SK-N-SH (cell line): ENCODE results near the gene WBP1L. TPM values are rescaled to one million over a fixed set of nuclear protein-coding genes. Genes with fewer than 3 reads are reported as not detected.

Experiments
- CTCF ChIA-PET: fragments of 300-600, 350-600 bp; formaldehyde crosslinking; extraction: SDS; loops from one replicate; lab custom pipeline; 2021; lab: Yijun Ruan, JAX
- POLR2A ChIA-PET: fragments of 350-600 bp; sonication (Branson Sonifier 250); formaldehyde crosslinking; extraction: SDS; loops from one replicate; lab custom pipeline; 2020; ENCODE audit warnings: antibody characterized with exemption, inconsistent platforms; lab: Yijun Ruan, JAX
- DNase-seq: peaks from one replicate; pipeline ENCODE4 v3.0.0; 2012
- H2AFZ ChIP-seq: fragments of 200-600 bp; sonication (generic); 2 replicates; pipeline ENCODE4 v1.8.1; 2016; ENCODE audit warnings: antibody characterized with exemption, mild to moderate bottlenecking, low read depth
- H3F3A ChIP-seq: fragments of 200-600 bp; sonication (generic); replicated peaks from 2 replicates; pipeline ENCODE3; 2016; ENCODE audit warnings: antibody characterized with exemption, mild to moderate bottlenecking; ENCODE audit not compliant: insufficient read depth
- H3K27ac ChIP-seq, 2 experiments: fragments of 200-500 bp in 1 of 2; fragments of 200-600 bp in 1 of 2; sonication (Bioruptor generic) in 1 of 2; sonication (generic), shearing (Covaris generic) in 1 of 2; 2 replicates each; pipeline versions ENCODE4 v1.5.1 to v1.6.1; 2014 to 2016; ENCODE audit warnings: low read depth in 2 of 2, inconsistent platforms in 1 of 2, low read length in 1 of 2, mild to moderate bottlenecking in 1 of 2, mixed read lengths in 1 of 2
- H3K27me3 ChIP-seq: fragments of 200-600 bp; sonication (generic), shearing (Covaris generic); 2 replicates; pipeline ENCODE4 v1.6.1; 2016; ENCODE audit warnings: mixed run types; ENCODE audit not compliant: insufficient read depth
- H3K36me3 ChIP-seq, 2 experiments: fragments of 200-500 bp in 1 of 2; fragments of 200-600 bp in 1 of 2; sonication (Bioruptor generic) in 1 of 2; sonication (generic) in 1 of 2; replicated peaks in 1 of 2; 2 replicates each; pipeline versions ENCODE3 to v1.5.1; 2014 to 2016; ENCODE audit warnings: low read length in 1 of 2, mild to moderate bottlenecking in 1 of 2; ENCODE audit not compliant: insufficient read depth in 2 of 2, control insufficient read depth in 1 of 2
- H3K4me1 ChIP-seq, 2 experiments: fragments of 200-500 bp in 1 of 2; fragments of 200-600 bp in 1 of 2; sonication (Bioruptor generic) in 1 of 2; sonication (generic), shearing (Covaris generic) in 1 of 2; 2 replicates each; pipeline versions ENCODE4 v1.5.1 to v1.6.1; 2014 to 2016; ENCODE audit warnings: low read depth in 1 of 2, low read length in 1 of 2, mixed run types in 1 of 2; ENCODE audit not compliant: insufficient read depth in 2 of 2, control insufficient read depth in 1 of 2
- H3K4me2 ChIP-seq: fragments of 200-600 bp; sonication (generic), shearing (Covaris generic); 2 replicates; pipeline ENCODE4 v1.6.1; 2017; ENCODE audit warnings: mixed run types
- H3K4me3 ChIP-seq, 2 experiments: fragments of 200-500 bp in 1 of 2; fragments of 200-600 bp in 1 of 2; sonication (Bioruptor generic) in 1 of 2; sonication (generic), shearing (Covaris generic) in 1 of 2; 2 replicates each; pipeline versions ENCODE4 v1.5.1 to v1.8.1; 2014 to 2016; ENCODE audit warnings: low read depth in 2 of 2, inconsistent platforms in 1 of 2, low read length in 1 of 2, mild to moderate bottlenecking in 1 of 2, mixed read lengths in 1 of 2, moderate library complexity in 1 of 2
- H3K79me2 ChIP-seq: fragments of 200-600 bp; sonication (generic); 2 replicates; pipeline ENCODE4 v1.8.1; 2017; ENCODE audit warnings: mild to moderate bottlenecking; ENCODE audit not compliant: insufficient read depth
- H3K9ac ChIP-seq: fragments of 200-600 bp; sonication (generic); 2 replicates; pipeline ENCODE4 v1.6.1; 2017; ENCODE audit warnings: mixed run types
- H3K9me2 ChIP-seq: fragments of 200-600 bp; sonication (generic); 2 replicates; pipeline ENCODE4 v1.6.1; 2017; ENCODE audit warnings: mixed run types
- H3K9me3 ChIP-seq: fragments of 200-600 bp; sonication (generic); 2 replicates; pipeline ENCODE4 v1.6.1; 2017; ENCODE audit warnings: mixed run types, mild to moderate bottlenecking, moderate library complexity
- H4K20me1 ChIP-seq: fragments of 200-600 bp; sonication (generic); 2 replicates; pipeline ENCODE4 v1.6.1; 2017; ENCODE audit warnings: mild to moderate bottlenecking, mixed run types; ENCODE audit not compliant: insufficient read depth
- CHD2 ChIP-seq: fragments of 150-350 bp; IDR thresholded peaks from 2 replicates; pipeline ENCODE4 v1.6.1; 2018; ENCODE audit warnings: low read length; ENCODE audit not compliant: partially characterized antibody
- GATA2 ChIP-seq: sonication (generic); formaldehyde crosslinking; IDR thresholded peaks from 2 replicates; pipeline ENCODE4 v1.5.0; 2020; ENCODE audit warnings: mild to moderate bottlenecking, missing genetic modification reagents
- JUND ChIP-seq: IDR thresholded peaks from 2 replicates; pipeline ENCODE4 v1.4.0; 2012
- MEF2A ChIP-seq: IDR thresholded peaks from 2 replicates; pipeline ENCODE4 v1.4.0; 2012; ENCODE audit warnings: low read depth, borderline replicate concordance
- NFIC ChIP-seq: IDR thresholded peaks from 2 replicates; pipeline ENCODE4 v1.4.0; 2012; ENCODE audit warnings: borderline replicate concordance
- NRF1 ChIP-seq: IDR thresholded peaks from 2 replicates; pipeline ENCODE4 v1.6.1; 2012; ENCODE audit warnings: low read depth, mild to moderate bottlenecking, low read length
- POLR2AphosphoS5 ChIP-seq: IDR thresholded peaks from 2 replicates; pipeline ENCODE4 v1.6.1; 2012; ENCODE audit warnings: low read depth, low read length
- RCOR1 ChIP-seq: fragments of 150-350 bp; IDR thresholded peaks from 2 replicates; pipeline ENCODE4 v1.6.1; 2017; ENCODE audit warnings: antibody characterized with exemption, low read length
- SIN3A ChIP-seq: IDR thresholded peaks from 2 replicates; pipeline ENCODE4 v1.6.1; 2012; ENCODE audit warnings: low read depth, mild to moderate bottlenecking, low read length, moderate library complexity, borderline replicate concordance
- TEAD4 ChIP-seq: IDR thresholded peaks from 2 replicates; pipeline ENCODE4 v1.4.0; 2012; ENCODE audit warnings: mild to moderate bottlenecking, borderline replicate concordance; ENCODE audit not compliant: insufficient read depth
- YY1 ChIP-seq: IDR thresholded peaks from 2 replicates; pipeline ENCODE4 v1.4.0; 2012; ENCODE audit warnings: low read depth, mild to moderate bottlenecking
- WGBS: methylation state at CpG from one replicate; pipeline ENCODE4 v1.1.6; 2017; ENCODE audit warnings: low lambda C conversion rate; 5-methylcytosine and 5-hydroxymethylcytosine counted together
- polyA plus RNA-seq, 3 experiments: library from polyadenylated mRNA; depleted of rRNA; stranded (reverse); fragments of >200 nt; gene quantifications; 2 replicates each; pipeline ENCODE4 v1.2.3, GENCODE V29; 2012
- TF ChIP-seq, protein P1 (sequence below): IDR thresholded peaks from 2 replicates; pipeline ENCODE4; 2012
- TF ChIP-seq, protein P2 (sequence below): IDR thresholded peaks from 2 replicates; pipeline ENCODE4 v1.4.0; 2012; ENCODE audit warnings: low read depth
- TF ChIP-seq, protein P3 (sequence below): IDR thresholded peaks from 2 replicates; pipeline ENCODE4 v1.4.0; 2012; ENCODE audit warnings: low read depth, borderline replicate concordance
- TF ChIP-seq, protein P4 (sequence below): IDR thresholded peaks from 2 replicates; pipeline ENCODE4 v1.4.0; 2012; ENCODE audit warnings: low read depth, borderline replicate concordance
- TF ChIP-seq, protein P5 (sequence below): fragments of 150-350 bp; IDR thresholded peaks from 2 replicates; pipeline ENCODE4 v1.6.1; 2017; ENCODE audit warnings: antibody characterized with exemption, low read length, low read depth, borderline replicate concordance
- TF ChIP-seq, protein P6 (sequence below): fragments of 150-350 bp; IDR thresholded peaks from 2 replicates; pipeline ENCODE4 v1.6.1; 2016; ENCODE audit warnings: mild to moderate bottlenecking, low read depth, low read length

The WBP1L gene
- polyA plus RNA-seq, 1 of the 3 experiments (the other 2 are of a cell fraction) = 22.8 TPM

DNA sequence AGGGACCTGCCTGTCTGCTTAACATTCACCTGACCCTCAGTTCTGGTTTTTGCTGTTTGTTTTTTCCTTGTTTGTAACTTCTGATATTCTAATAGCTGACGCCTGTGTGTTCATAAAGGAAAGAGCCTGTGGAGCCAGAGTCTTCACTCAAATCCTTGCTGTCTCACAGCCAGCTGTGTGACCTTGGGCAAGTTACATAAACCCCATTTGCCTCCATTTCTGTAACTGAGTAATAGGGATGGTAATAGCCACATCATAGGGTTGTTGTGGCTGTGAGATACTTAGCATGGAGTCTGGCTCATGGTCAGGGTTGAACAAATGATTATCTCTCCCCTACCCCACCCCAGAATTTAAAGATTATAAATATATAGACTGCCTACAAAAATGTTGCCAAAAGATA is 27.0 kb downstream of the WBP1L start:
- Histone ChIP-seq H3K79me2 (peaks cover 38% of the 10 kb centered on the region), H3K9me3 (no peaks in the 10 kb centered on the region), H3K4me2 (no peak overlapping the region), H3K9me2 (no peaks in the 10 kb centered on the region), H2AFZ (no peak overlapping the region), H3K4me3 (no peak overlapping the region), H3K9ac (no peak overlapping the region), H4K20me1 (peaks cover 6% of the 10 kb centered on the region; the same call in 1 of the 2 replicates), H3K36me3 (no peaks in the 10 kb centered on the region), H3K4me1 (peaks cover 25 to 31% of the 10 kb centered on the region in 2 experiments), H3K27me3 (no peaks in the 10 kb centered on the region), H3K27ac (peak overlapping the region in 1 of 2 experiments; percentile 54; a peak in 1 of 4 replicates), H3F3A (peaks cover 12% of the 10 kb centered on the region)
- CTCF ChIA-PET = interaction anchor here (1.8 kb wide), 1 partner anchor 18 kb away, joined by 7 read pairs; no protein-coding TSS in a partner anchor
- TF ChIP-seq NRF1 (no peak), NFIC (no peak), MEF2A (no peak), GATA2 (CRISPR knock-in tag) (no peak), JUND (no peak), POLR2AphosphoS5 (no peak), SIN3A (no peak), YY1 (no peak)
- TF ChIP-seq, protein P1, sequence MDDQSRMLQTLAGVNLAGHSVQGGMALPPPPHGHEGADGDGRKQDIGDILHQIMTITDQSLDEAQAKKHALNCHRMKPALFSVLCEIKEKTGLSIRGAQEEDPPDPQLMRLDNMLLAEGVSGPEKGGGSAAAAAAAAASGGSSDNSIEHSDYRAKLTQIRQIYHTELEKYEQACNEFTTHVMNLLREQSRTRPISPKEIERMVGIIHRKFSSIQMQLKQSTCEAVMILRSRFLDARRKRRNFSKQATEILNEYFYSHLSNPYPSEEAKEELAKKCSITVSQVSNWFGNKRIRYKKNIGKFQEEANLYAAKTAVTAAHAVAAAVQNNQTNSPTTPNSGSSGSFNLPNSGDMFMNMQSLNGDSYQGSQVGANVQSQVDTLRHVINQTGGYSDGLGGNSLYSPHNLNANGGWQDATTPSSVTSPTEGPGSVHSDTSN = no peak
- TF ChIP-seq, protein P2, sequence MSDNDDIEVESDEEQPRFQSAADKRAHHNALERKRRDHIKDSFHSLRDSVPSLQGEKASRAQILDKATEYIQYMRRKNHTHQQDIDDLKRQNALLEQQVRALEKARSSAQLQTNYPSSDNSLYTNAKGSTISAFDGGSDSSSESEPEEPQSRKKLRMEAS = no peak
- TF ChIP-seq, protein P3, sequence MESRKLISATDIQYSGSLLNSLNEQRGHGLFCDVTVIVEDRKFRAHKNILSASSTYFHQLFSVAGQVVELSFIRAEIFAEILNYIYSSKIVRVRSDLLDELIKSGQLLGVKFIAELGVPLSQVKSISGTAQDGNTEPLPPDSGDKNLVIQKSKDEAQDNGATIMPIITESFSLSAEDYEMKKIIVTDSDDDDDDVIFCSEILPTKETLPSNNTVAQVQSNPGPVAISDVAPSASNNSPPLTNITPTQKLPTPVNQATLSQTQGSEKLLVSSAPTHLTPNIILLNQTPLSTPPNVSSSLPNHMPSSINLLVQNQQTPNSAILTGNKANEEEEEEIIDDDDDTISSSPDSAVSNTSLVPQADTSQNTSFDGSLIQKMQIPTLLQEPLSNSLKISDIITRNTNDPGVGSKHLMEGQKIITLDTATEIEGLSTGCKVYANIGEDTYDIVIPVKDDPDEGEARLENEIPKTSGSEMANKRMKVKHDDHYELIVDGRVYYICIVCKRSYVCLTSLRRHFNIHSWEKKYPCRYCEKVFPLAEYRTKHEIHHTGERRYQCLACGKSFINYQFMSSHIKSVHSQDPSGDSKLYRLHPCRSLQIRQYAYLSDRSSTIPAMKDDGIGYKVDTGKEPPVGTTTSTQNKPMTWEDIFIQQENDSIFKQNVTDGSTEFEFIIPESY = no peak
- TF ChIP-seq, protein P4, sequence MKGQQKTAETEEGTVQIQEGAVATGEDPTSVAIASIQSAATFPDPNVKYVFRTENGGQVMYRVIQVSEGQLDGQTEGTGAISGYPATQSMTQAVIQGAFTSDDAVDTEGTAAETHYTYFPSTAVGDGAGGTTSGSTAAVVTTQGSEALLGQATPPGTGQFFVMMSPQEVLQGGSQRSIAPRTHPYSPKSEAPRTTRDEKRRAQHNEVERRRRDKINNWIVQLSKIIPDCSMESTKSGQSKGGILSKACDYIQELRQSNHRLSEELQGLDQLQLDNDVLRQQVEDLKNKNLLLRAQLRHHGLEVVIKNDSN = no peak
- POLR2A ChIA-PET = no interaction called here
- WGBS = 100% methylated on average over 1 of the region's 1 CpG
- DNase-seq = no peak

DNA sequence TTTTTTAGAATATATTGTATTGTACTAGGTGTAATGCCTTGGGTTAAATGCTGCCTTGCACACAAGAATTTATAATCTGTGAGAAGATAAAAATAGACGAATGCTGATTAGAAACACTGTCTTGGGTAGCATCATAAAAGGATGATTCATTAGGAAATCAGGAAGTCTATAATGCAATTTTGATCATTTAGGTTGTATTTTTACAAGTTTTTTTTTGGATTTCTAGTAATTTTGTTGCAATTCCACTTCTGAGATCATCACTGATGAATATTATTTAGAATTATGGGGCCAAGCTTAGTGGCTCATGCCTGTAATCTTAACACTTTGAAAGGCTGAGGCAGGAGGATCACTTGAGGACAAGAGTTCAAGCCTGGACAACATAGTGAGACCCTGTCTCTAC is 29.6 kb downstream of the WBP1L start:
- DNase-seq = no peak
- H3K79me2 ChIP-seq = peaks cover 31% of the 10 kb centered on the region
- CTCF ChIA-PET = interaction anchor here (2.1 kb wide), 1 partner anchor 19 kb away, joined by 5 read pairs; no protein-coding TSS in a partner anchor
- H4K20me1 ChIP-seq = peaks cover 6% of the 10 kb centered on the region; the same call in 1 of the 2 replicates
- no peaks in the 10 kb centered on the region for H3K27me3 ChIP-seq
- H3K4me1 ChIP-seq = peaks cover 46 to 49% of the 10 kb centered on the region in 2 experiments
- H3K36me3 ChIP-seq = no peaks in the 10 kb centered on the region
- no peak overlapping the region for H3K9ac ChIP-seq
- peak overlapping the region in 1 of 2 experiments; percentile 65; a peak in 2 of 4 replicates for H3K27ac ChIP-seq
- H3K4me2 ChIP-seq = no peak overlapping the region
- TF ChIP-seq CHD2 = no peak
- TF ChIP-seq, protein P5, sequence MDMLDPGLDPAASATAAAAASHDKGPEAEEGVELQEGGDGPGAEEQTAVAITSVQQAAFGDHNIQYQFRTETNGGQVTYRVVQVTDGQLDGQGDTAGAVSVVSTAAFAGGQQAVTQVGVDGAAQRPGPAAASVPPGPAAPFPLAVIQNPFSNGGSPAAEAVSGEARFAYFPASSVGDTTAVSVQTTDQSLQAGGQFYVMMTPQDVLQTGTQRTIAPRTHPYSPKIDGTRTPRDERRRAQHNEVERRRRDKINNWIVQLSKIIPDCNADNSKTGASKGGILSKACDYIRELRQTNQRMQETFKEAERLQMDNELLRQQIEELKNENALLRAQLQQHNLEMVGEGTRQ = no peak
- TF ChIP-seq, protein P1 = no peak
- TF ChIP-seq RCOR1 = no peak
- no peak for TF ChIP-seq TEAD4
- TF ChIP-seq, protein P6, sequence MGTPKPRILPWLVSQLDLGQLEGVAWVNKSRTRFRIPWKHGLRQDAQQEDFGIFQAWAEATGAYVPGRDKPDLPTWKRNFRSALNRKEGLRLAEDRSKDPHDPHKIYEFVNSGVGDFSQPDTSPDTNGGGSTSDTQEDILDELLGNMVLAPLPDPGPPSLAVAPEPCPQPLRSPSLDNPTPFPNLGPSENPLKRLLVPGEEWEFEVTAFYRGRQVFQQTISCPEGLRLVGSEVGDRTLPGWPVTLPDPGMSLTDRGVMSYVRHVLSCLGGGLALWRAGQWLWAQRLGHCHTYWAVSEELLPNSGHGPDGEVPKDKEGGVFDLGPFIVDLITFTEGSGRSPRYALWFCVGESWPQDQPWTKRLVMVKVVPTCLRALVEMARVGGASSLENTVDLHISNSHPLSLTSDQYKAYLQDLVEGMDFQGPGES = no peak
- TF ChIP-seq JUND = no peak
- H3K4me3 ChIP-seq = no peak overlapping the region
- H3F3A ChIP-seq = peaks cover 18% of the 10 kb centered on the region
- H2AFZ ChIP-seq = no peak overlapping the region
- no peaks in the 10 kb centered on the region for H3K9me2 ChIP-seq
- POLR2A ChIA-PET = no interaction called here
- WGBS = 38% methylated on average over 1 of the region's 1 CpG
- H3K9me3 ChIP-seq = no peaks in the 10 kb centered on the region
